Measurements from ENCODE around the gene TTLL11.
"Not testable (repeated sequence)": the region's sequence is repeated elsewhere in the genome, so short reads cannot be mapped to it uniquely, and the experiment has no call there.

Gene TTLL11

GRCh38 chr9:121894380-121894779 is 198.7 kb downstream of the TTLL11 start:
- not testable (repeated sequence) for DNase-seq

GRCh38 chr9:121893786-121894185 is 199.3 kb downstream of the TTLL11 start:
- no peak for DNase-seq

- DNase-seq, result no peak
Observed at GRCh38 chr9:121892706-121893105, 200.4 kb downstream of the TTLL11 start.

GRCh38 chr9:121890746-121891145 is 202.4 kb downstream of the TTLL11 start:
- no peak for DNase-seq

- DNase-seq, result no peak
Observed at GRCh38 chr9:121889990-121890563, 203.0 kb downstream of the TTLL11 start.

GRCh38 chr9:121888438-121888775 is 204.7 kb downstream of the TTLL11 start:
- DNase-seq, result no peak

- no peak for DNase-seq
Observed at GRCh38 chr9:121887553-121888437, 205.3 kb downstream of the TTLL11 start.

- no peak for DNase-seq
Observed at GRCh38 chr9:121886759-121887485, 206.2 kb downstream of the TTLL11 start.

GRCh38 chr9:121885345-121885901 is 207.7 kb downstream of the TTLL11 start:
- DNase-seq, result no peak

GRCh38 chr9:121884057-121884541 is 209.0 kb downstream of the TTLL11 start:
- no peak for DNase-seq

- DNase-seq, result no peak
Observed at GRCh38 chr9:121883281-121884056, 209.6 kb downstream of the TTLL11 start.

- no peak for DNase-seq
Observed at GRCh38 chr9:121881920-121882500, 211.1 kb downstream of the TTLL11 start.

- DNase-seq, result no peak
Observed at GRCh38 chr9:121880343-121880898, 212.7 kb downstream of the TTLL11 start.

GRCh38 chr9:121878271-121878822 is 214.8 kb downstream of the TTLL11 start:
- DNase-seq, result no peak

- DNase-seq, result no peak
Observed at GRCh38 chr9:121876658-121877271, 216.3 kb downstream of the TTLL11 start.

GRCh38 chr9:121876255-121876654 is 216.9 kb downstream of the TTLL11 start:
- DNase-seq, result no peak

GRCh38 chr9:121874524-121874923 is 218.6 kb downstream of the TTLL11 start:
- DNase-seq, result no peak

- no peak for DNase-seq
Observed at GRCh38 chr9:121871431-121872025, 221.6 kb downstream of the TTLL11 start.

- DNase-seq, result no peak
Observed at GRCh38 chr9:121870271-121870670, 222.8 kb downstream of the TTLL11 start.

GRCh38 chr9:121868626-121869025 is 224.5 kb downstream of the TTLL11 start:
- no peak for DNase-seq

GRCh38 chr9:121866927-121867326 is 226.2 kb downstream of the TTLL11 start:
- DNase-seq, result no peak
